T-helper 22 cell (primary cell): ENCODE measurements around the gene NINJ2.

ENCODE experiments used
- DNase-seq: peaks from one replicate; pipeline ENCODE4 v3.0.0-alpha.2; 2020; ENCODE audit warnings: low read depth

Gene NINJ2

DNA sequence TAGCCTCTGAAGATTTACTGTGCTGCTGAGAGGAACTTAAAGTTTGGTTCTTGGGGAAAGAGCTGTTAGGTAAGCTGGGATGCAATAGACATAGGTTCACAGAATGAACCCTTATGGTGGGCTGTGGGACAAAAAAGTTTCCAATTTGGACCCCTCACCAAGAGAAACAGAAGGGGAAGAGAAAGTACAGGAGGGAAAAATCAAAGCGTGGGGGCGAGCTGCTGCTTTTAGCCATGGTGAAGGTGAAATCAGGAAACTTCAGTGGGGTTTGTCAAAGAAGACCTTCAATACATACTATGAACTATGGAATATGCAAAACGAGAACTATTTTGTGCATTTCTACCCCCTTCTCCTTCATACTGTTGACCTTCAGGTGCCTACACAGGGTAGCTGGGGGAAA lies 10.6 kb upstream of the NINJ2 start:
- DNase-seq: no peak

DNA sequence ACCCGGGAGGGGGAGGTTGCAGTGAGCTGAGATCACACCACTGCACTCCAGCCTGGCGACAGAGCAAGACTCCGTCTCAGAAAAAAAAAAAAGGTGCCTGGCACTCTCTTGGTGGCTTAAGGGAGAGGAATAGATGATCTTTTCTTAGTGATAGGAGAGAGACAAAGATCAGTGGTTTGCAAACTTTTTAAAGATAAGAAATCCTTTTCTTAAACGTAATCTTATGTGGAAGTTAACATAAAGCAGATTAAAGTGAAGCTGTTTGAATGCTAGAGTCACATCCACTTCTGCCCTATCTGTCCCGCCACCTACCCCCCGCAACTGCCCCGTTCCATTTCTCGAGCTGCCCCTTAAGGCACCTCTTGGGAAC lies 6.3 kb upstream of the NINJ2 start:
- no peak for DNase-seq

DNA sequence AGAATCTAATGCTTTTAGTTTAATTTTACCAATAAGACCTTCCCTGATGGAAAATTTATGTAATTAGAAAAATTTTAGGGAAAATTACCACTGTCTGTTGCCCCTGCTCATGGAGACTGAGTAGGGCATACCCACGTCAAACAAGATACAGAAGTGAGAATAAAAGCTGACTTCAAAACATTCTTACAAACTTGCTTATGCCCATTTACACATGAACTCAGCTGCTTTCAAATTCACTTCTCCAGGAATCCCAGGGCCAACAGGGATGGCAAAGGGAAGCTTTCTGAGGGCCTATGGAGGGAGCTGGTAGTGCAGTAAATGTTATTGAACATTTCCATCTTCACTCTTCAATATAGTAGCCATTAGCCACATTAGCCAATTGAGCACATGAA lies 4.8 kb upstream of the NINJ2 start:
- no peak for DNase-seq

DNA sequence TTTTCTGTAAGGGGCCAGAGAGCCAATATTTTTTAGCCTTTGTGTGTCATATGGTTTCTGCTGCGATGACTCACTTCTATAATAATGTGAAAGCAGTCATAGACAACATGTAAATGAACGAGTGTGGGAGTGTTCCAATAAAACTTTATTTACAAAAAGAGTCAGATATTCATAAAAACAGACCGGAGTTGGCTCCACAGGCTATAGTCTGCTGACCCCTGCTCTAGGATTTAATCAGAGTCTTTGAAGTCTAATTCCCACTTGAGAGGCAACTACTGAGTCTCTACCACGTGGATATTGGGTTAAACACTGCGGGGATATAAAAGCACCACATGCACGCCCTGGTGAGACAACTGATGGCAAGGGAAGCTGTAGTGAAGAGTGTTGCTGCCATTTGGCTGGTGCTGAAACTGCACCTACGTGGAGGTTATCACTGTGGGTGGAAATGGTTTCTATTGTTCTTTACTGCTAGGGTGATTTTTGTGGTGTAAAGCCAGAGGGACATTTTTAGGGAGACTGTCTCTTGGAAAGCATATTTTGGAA lies 3.6 kb upstream of the NINJ2 start:
- DNase-seq: no peak

DNA sequence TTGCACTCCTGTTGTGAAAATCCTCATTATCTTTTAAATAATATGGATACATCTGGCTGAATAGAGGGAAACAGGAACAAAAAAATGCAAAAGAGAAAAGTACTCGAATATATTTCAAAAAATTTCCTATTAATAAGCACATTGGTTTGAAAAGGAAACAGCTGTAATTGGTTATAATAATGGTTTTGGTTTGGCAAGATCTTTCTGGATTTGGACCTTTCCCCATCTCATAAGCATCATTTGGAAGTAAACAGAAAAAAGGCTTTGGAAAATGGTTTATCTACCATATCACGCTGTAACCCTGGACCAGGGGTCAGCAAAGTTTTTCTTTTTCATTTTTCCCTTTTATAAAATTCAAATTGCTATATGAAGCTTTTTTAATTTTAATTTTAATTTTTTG lies 2.8 kb upstream of the NINJ2 start:
- no peak for DNase-seq

DNA sequence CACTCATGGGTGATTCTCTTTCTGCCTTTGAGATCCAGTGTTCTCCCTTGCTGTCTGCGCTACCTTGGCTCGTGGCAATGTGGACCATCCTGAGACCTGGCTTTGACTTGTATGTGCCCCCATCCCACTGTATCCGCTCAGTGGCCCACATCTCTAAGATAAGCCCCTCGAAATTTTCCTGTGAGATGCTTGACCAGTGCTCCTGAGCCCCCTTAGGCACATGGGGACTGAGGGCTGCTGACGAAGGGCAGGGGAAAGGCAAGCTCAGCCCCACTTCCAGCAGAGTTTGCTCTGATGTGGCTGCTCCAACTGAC lies 1.5 kb upstream of the NINJ2 start:
- no peak for DNase-seq

DNA sequence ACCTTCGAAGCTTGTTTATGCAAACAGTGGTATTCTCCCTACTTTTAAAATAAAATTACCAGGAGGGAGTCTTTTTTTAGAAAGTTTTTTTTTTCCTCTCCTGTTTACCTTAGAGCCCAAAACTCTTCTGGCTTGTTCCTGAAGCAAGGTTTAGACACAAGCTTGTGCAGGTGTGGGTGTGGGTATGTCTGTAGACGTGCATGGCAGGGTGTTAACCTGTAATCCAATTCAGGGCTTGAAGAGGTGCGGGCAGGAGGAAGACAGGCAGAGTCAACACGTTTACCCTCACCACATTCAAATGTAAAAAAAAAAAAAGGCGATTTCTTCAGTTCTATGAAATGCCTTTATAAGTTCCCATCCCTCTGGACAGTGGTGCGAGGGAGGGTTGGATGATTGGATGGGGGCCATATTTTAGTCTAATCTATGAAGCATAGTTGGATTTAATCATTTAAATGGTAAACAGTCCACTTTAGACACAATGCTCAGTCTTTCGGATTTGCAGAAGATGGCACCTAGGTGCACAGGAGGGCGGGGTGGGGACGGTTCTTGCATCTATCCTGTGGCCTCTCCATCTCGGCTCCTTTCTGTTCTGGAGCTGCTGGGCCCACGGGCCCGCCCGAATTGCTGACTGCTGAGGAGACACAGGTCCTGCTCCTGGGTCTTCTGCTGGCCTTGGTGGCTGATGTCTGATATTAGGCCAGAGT lies 982 bp upstream of the NINJ2 start:
- DNase-seq: no peak

DNA sequence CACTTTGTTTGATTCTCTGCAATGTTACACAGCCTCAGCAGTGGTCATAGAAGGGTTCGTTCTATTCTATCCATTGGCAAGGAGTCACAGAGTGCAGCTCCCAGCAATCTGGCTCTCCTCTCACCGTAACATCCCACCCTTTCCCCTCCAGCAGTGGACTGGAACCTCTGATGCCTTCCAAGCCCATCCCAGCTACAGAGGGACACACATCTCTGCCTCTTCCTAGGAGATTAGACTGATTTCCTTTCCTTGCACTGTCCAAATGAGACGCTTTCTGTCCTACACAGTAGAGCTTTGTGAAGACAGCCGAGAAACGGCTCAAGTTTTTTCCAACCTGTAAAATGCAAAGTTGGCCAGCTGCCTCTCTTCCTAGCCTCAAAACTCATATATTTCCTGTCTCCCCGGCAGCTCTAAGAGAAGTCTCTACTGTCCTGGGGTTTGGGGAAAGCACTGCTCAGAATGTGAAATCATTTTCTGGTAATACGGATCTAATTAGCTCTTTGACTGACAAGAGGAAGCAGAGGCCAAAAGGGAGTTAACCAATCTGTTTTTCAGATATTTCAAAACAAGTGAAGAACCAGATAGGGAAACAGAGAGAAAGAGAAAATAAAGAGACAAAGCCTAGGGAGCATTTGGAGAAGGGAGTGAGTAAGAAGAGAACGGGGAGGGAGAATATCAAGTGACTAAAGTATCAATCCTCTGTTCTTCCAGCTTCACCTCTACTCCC lies 516 bp downstream of the NINJ2 start:
- DNase-seq: no peak

DNA sequence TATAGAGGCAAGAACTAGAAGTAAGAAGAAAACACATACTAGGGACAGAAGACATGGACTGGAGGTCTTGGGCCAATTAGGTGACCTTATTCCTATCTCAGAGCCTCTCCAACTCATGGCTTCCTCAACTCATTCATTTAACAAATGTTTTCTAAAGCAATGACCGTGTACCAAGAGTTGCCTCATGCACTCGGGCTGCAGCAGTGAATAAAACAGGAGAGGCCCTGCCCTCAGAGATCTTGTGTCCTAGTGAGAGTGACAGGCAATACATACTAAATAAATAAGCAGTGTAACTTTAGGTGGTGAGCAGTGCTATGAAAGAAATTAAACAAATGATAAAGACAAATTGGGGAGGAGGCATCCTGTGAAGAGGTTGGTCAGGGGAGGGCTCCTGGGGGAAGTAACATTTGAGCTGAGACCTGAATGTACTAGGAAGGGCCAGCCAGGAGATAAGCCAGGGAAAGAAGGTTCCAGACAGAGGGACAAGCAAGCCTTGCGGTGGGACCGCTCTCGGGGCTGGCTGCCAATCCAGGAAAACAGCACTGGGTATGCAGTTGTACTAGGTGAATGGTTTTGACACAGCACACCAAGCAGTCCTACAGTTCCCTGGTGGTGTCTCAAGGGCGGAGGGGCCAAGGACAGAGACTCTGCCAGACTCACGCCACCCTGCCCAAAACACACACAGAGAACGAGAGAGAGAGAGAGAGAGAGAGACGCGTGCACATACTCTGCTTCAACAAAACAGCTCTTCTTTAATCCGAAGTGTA lies 1.3 kb downstream of the NINJ2 start:
- no peak for DNase-seq

DNA sequence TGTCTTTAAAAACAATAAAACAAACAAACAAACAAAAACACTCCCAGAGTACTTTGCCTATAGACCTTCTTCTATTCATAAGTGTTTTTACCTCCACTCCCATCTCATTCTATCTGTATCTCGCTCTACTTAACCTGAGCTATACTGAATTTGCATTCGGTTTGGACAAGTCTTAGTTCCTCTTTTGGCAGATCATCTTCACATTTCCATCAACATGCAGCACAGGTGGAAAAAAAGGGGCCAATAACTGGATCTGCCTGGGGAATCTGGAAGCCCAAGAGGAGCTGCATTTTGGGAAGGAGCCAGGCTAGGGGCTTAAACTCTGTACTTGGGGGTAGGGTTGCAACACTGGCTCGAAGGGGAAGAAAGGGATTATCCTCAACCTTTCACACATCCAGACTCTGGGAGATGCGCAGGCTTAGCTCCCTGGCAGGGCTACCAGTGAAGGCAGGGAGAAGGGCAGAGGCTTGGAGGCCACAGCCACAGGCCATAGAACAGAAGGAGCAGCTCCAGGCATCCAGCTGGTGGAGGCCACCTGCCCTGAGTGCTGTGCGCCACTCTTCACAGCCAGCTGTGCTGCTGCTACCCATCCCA lies 4.1 kb downstream of the NINJ2 start:
- no peak for DNase-seq

DNA sequence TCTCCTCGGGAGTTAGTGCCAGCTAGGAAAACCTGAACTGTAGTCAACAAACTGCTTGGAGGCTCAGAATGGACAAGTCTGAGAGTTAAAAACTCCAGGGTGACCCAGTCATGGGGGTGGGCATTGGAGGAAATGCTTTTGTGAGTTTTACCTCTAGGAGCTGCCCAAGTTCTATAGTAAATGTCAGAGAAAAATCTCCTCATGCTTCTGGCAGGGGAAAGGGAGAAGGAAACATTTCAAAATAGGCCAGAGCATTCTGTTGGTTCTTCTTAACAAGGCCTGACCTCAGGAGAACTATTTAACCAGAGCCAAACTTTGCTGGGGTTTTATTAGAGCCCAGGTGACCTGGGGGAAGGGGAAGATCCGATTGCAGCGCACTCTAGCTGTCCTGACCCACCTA lies 12.3 kb downstream of the NINJ2 start:
- no peak for DNase-seq

DNA sequence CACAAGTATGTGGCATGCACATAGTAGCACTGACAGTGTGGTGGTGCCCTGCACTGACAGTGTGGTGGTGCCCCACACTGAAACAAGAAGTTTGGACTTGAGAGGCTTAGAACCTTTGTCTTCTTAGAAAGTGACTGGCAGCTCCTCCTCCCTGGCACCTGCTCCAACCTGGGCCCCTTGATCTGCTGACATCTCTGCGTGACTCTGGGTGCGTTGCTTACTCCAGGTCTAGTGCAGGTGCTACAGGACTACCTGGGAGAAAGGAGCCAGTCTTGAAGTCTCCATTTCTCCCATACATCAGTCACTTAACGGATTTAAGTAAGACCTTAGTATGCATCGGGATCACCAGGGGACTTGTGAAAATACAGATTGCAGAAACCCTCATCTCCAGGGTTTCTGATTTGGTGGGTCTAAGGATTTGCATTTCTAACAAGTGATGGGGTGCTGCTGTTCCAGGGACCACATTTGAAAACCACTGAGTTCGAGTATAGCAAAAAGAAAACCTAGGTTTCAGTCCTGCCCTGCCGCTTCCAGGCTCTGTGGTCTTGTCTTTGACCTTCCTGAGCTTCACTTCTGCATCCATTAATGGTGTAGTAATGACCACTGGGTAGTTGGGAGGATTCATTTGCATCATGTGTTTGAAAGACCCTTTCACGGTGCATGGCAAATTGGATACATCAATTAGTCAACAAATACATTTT lies 15.7 kb downstream of the NINJ2 start:
- no peak for DNase-seq

DNA sequence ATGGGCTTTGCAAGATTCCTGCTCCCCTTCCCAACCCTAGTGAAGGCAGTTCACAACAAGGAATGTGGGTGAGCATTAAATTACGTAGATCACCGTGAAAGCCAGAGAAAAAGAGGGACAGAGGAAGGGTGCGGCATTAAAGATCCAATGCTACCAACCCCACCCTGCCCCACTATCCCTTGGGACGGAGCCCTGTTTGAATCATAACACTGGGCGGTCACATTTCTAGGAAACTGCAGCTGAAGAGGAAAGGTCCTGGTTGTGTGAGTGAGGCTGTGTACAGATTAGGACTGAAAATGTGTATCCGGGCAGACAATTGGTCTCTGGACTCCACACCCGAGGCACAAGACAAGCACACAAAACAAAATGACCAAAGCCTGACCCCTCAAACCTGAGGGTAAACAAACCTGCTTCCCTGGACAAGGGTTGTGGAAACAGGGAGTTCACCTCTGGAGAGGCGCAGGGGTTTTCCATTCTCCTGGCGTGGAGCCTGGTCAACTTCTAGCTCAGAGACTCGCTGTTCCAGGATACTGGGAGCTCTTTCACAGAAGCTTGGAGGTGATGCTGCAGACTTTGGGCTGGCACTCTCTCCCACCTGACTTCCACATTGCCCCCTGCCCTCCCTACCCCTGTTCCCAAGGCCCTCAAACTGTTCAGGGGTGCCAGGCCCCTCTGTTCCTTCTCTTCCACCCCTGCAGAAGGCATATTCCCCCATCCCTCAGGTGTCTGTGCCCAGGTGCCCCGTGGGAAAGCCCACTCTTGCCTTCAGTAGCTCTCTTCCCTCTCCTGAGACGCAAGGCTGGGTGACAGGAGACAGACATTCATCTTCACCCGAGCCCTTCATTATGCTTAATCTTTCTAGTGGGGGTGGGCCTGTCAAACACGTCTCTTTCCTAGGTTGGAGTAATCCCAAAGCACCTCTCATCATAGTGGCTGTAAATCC lies 16.5 kb downstream of the NINJ2 start:
- DNase-seq: no peak

DNA sequence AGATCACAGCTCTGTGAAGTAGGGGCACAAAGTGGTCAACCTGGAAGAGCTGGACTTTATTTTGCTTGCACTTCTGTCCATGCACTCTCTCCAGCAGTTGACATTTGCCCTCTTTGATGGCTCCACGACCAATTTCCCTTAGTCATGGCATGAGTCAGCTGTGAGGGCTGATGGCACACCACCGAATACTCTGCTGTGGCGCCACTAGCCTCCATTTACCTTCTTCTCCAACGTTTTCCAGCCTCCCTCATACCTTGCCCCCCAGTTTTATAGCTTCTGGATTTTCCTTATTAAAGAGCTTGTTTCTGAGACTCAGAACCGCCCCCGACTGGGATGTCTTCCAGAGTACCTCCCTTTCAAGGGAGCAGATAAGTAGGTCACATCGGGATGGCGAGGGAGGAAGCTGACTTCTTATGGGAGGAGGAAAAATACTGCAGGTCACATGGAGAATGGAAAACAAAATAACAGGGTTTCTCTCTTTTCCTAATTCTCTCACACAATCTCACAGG lies 17.6 kb downstream of the NINJ2 start:
- DNase-seq: no peak

DNA sequence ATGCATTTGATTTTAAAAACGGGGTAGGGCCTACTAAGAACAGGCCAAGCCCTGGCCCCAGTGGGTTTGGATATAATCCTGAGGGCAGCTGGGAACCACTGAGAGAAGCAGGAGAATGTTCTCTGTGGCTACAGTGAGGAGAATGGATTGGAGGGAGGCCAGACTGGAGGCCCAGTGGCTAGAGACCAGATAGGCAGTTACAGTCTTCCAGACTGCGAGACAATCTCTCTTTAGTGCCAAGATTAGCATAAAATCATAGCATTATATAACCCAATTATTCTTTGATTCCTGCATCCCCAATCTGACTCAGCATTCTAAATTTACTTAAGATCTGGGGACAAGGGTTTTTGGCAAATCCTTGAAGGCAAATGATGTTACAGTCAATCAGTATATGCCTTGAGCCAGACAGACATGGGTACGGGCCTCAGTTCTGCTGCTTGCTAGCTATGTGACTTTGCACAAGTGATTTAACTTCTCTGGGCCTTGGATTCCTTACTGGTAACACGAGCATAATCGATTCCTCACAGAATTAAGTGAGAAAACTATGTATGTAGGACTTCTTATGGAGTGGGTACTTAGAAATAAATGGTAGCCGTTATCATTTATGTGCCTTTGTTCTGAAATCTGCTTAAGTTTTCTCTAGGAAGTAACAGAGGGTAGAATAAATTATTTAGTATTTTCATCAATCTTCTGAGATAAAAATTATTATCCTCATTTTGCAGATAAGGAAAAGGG lies 18.3 kb downstream of the NINJ2 start:
- no peak for DNase-seq

DNA sequence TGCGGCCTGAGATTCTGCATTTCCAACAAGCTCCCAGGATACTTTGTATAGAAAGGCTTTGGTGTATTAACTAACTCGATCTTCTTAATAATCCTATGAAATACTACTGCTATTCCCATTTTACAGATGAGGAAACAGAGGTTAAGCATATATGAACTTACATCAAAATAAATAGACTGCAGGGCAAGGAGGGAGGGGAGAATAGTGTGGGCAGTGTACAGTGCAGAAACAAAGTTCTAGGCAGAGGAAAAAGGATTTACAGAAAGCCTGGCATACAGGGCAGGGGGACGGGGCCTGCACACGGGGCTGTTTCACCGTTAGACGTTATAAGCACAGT lies 19.0 kb downstream of the NINJ2 start:
- no peak for DNase-seq

DNA sequence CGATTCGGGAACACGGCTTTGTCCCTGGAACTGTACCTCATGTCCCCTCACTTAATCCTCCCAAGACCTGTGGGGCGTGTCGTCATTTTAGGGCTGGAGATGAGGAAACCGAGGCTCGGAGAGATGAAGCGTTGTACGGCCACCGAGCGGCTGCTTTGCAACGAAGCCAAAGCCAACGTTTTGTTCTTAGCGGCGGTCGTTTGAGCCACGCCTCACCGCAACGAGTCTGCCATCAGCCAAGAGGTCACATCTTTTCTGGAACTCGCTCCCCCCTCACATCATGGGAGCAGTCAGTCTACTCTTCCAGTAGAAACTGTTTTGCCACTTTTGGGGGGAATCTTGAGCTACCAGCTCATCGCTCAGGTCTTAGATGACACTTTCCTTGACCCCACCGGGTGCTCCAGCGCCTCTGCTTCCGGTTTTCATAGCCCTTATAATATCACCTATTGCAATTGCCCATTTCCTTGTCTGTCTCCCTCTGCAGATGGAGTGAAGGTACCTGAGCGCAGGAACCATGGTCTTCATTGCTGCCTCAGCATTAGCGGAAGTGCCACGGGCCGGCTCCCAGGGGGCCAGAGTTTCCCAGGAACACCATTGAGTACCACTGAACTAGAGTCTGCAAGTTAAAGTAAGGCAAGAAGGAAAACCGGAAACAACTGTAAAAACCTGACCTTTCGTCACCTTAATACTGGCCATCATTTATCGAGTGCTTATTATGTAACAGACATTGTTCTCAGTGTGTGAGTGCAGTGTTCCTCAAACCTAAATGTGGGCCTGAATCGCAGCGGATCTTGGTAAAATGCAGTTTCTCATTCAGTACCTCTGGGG lies 19.6 kb downstream of the NINJ2 start:
- no peak for DNase-seq

DNA sequence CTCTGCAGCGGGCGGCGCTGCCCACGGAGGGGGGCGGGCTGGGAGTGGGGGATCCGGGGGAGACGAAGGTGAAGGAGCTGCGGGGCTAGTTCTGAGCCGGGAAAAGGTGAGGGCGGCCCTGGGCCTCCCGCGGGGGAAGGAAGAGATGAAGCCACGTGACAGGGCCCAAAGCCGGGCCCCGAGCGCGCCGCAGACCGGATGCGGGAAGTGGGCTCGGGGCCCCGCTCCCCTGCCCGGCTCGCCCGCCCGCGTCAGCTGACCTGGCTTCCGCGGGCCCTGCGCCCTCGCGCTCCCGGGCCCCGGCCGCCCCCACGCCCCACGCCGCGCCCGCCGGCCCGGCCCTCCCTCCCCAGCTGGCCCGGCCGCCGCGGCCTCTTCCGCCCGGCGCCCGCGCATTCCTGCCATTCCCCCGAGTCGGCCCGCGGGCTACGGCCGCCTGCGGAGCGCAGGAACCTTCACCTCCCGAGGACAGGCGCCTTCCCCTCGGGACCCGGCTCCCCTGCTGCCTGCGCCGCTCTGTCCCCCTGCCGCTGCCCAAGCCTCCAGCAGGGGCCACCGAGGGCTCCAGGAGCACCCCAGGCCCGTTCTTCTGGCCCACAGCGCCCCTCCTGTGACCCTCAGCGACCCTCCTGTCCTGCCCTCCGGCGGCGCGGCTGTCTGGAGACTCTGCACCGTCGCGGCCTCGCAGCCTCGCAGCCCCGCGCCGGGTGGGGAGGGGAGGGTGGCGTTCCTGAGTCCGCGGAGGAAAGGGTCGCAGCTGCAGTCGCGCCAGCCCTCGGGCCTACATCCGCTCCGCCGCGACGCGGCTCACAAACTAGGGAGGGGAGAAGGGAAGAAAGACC lies 20.4 kb downstream of the NINJ2 start:
- DNase-seq: peak; percentile 70
